Parathyroid adenoma (tissue), 2 donors: ENCODE measurements around the gene UGT1A8.

ENCODE experiments used
- H2AFZ ChIP-seq: fragments of 300-600 bp; sonication (generic); one replicate; pipeline ENCODE4 v1.7.0; 2017; ENCODE audit warnings: antibody characterized with exemption, mild to moderate bottlenecking
- H3K27ac ChIP-seq: fragments of 300-600 bp; sonication (generic); one replicate; pipeline ENCODE4 v1.7.0; 2017
- H3K27me3 ChIP-seq: fragments of 300-600 bp; sonication (generic); one replicate; pipeline ENCODE4 v1.7.0; 2017; ENCODE audit warnings: low read length; ENCODE audit not compliant: control insufficient read depth, insufficient read depth
- H3K36me3 ChIP-seq: fragments of 300-600 bp; sonication (generic); one replicate; pipeline ENCODE4 v1.7.0; 2017; ENCODE audit warnings: low read length; ENCODE audit not compliant: control insufficient read depth, insufficient read depth
- H3K4me1 ChIP-seq: fragments of 300-600 bp; sonication (generic); one replicate; pipeline ENCODE4 v1.7.0; 2017; ENCODE audit warnings: control low read depth
- H3K4me2 ChIP-seq: fragments of 300-600 bp; sonication (generic); one replicate; pipeline ENCODE4 v1.7.0; 2017; ENCODE audit warnings: low read length
- H3K4me3 ChIP-seq: fragments of 300-600 bp; sonication (generic); one replicate; pipeline ENCODE4 v1.7.0; 2017; ENCODE audit warnings: low read depth, low read length
- H3K79me2 ChIP-seq: fragments of 300-600 bp; sonication (generic); one replicate; pipeline ENCODE4 v1.7.0; 2017; ENCODE audit warnings: control low read depth
- H3K9ac ChIP-seq: fragments of 300-600 bp; sonication (generic); one replicate; pipeline ENCODE4 v1.7.0; 2017; ENCODE audit warnings: mild to moderate bottlenecking
- H3K9me3 ChIP-seq: fragments of 300-600 bp; sonication (generic); one replicate; pipeline ENCODE4 v1.7.0; 2017; ENCODE audit warnings: low read length; ENCODE audit not compliant: control insufficient read depth
- TF ChIP-seq, protein P1 (sequence below): fragments of 300-600 bp; sonication (generic); IDR thresholded peaks from one replicate; pipeline ENCODE4 v1.7.0; 2017; ENCODE audit warnings: antibody characterized with exemption, mild to moderate bottlenecking
- donor health status: primary hyperparathyroidism.

Gene UGT1A8

DNA sequence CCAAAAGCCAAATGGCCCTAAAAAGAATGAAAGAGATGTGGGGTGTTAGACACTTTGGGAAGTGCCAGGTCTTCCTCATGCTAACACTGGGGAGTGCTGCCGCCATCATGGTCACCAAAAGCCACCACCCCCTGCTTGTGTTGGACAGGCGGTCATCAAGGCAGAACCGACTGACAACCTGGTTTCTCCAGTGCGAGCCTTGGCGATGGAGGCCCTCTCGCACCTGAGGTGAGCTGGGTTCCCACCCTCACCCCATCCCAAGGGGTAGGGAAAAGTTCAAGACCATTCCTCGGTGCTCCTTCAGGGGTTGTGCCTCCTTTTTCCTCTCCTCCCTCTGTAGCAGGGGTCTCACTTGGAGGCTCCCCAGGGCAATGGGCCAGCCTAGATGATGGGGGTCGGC lies 194.3 kb downstream of the UGT1A8 start:
- TF ChIP-seq, protein P1, sequence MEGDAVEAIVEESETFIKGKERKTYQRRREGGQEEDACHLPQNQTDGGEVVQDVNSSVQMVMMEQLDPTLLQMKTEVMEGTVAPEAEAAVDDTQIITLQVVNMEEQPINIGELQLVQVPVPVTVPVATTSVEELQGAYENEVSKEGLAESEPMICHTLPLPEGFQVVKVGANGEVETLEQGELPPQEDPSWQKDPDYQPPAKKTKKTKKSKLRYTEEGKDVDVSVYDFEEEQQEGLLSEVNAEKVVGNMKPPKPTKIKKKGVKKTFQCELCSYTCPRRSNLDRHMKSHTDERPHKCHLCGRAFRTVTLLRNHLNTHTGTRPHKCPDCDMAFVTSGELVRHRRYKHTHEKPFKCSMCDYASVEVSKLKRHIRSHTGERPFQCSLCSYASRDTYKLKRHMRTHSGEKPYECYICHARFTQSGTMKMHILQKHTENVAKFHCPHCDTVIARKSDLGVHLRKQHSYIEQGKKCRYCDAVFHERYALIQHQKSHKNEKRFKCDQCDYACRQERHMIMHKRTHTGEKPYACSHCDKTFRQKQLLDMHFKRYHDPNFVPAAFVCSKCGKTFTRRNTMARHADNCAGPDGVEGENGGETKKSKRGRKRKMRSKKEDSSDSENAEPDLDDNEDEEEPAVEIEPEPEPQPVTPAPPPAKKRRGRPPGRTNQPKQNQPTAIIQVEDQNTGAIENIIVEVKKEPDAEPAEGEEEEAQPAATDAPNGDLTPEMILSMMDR, result no peak
- Histone ChIP-seq H3K36me3 (no peaks in the 10 kb centered on the region), H3K79me2 (no peaks in the 10 kb centered on the region), H3K4me3 (no peak overlapping the region), H3K4me2 (no peak overlapping the region), H2AFZ (no peak overlapping the region), H3K4me1 (no peaks in the 10 kb centered on the region), H3K9ac (no peak overlapping the region), H3K27ac (no peak overlapping the region), H3K9me3 (no peaks in the 10 kb centered on the region), H3K27me3 (no peaks in the 10 kb centered on the region)

DNA sequence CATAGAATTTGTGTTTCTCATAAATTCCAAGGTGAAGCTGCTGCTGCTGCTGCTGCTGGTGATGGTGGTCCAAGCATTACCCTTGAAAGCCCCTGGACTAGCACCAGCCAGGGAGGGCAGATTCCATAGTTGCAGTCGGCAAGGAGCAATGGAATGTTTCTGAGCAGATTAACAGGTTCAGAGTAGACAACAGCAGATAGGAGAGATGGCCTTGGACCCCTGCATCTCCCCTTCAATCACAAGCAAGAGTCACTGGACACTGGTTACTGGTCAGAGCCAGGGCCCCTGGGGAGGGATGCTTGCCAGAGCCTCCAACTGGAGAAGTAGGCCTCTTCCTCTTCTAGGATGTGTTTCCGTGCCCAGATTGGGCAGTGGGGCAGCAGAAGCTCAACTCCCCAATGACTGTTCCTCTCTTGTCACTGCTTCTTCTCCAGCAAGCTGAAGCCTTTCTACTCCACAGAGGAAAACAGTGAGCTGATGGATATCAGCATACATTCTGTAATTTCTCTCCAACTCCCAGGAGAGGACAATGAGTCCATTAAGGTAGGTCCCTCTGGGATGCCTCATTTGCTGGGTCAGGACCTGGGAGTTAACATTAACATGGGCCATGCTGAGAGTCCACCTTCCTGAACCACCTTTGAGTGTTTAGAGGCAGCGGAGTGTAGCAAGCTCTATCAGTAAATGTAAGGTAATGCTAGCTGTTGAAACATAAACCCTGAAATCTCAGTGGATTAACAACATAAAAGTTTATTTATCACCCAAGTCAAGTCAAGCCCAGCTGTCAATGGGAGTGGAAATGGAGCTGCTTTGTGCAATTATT lies 196.0 kb downstream of the UGT1A8 start:
- H3K36me3 ChIP-seq, result no peaks in the 10 kb centered on the region
- no peaks in the 10 kb centered on the region for H3K4me1 ChIP-seq
- no peaks in the 10 kb centered on the region for H3K9me3 ChIP-seq
- no peak overlapping the region for H2AFZ ChIP-seq
- H3K27me3 ChIP-seq, result no peaks in the 10 kb centered on the region
- H3K9ac ChIP-seq, result no peak overlapping the region
- H3K79me2 ChIP-seq, result no peaks in the 10 kb centered on the region
- no peak overlapping the region for H3K4me2 ChIP-seq
- TF ChIP-seq, protein P1, result no peak
- no peak overlapping the region for H3K4me3 ChIP-seq
- no peak overlapping the region for H3K27ac ChIP-seq

DNA sequence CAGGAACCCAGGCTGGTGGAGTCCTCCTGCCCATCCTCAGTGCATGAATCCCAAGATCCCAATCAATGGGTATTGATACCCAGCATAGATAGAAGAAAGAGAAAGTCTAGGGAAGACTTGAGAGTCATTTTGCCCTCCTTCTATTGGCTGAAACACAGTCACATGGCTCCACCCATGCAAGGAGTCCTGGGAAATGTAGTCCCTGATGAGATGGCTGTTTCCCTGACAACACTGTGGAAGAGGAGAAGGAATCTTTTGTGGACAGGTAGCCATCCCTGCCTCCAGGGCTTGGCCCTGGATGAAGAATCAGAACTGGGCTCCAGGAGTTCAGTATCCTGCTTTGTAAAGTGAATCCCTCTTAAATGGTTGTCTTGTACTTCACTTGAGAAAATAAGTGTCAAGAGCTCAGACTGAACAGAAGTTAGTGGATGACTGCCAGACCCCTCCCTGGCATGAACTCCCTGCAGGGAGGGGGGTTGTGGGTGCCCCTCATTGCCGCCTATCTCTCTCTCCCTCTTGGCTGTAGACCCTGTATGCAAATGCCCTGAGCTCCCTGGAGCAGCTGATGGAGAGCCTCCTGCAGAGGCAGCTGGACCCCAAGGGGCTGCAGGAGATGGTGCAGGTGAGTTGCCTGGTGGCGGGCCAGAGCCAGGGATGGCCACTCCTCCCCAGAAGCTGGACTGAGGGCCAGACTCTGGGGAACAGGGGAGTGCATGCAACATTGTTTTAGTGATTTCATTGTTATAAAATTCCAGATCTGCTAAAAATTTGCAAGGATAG lies 196.8 kb downstream of the UGT1A8 start:
- H3K27me3 ChIP-seq, result no peaks in the 10 kb centered on the region
- H3K9me3 ChIP-seq, result no peaks in the 10 kb centered on the region
- TF ChIP-seq, protein P1, result no peak
- no peak overlapping the region for H3K9ac ChIP-seq
- no peaks in the 10 kb centered on the region for H3K79me2 ChIP-seq
- H3K4me3 ChIP-seq, result no peak overlapping the region
- no peaks in the 10 kb centered on the region for H3K36me3 ChIP-seq
- no peak overlapping the region for H3K4me2 ChIP-seq
- H3K4me1 ChIP-seq, result no peaks in the 10 kb centered on the region
- H3K27ac ChIP-seq, result no peak overlapping the region
- no peak overlapping the region for H2AFZ ChIP-seq

DNA sequence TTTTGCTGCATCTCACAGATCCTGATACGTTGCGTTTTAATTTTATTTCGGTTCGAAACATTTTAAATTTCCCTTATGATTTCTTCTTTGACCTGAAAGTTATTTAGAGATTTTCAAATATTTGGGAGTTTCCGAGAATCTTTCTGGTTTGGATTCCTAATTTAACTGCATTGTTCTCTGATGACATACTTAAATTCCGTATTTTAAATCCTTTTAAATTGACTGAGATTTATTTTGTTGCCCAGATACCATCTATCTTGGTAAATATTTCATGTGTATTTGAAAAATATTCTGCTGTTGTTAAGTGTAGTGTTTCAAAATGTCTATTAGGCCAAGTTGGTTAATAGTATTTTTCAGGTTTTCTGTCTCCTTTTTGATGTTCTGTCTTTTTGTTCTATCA lies 198.4 kb downstream of the UGT1A8 start:
- H3K9ac ChIP-seq, result no peak overlapping the region
- H3K79me2 ChIP-seq, result no peaks in the 10 kb centered on the region
- no peaks in the 10 kb centered on the region for H3K27me3 ChIP-seq
- no peak overlapping the region for H2AFZ ChIP-seq
- TF ChIP-seq, protein P1, result no peak
- no peaks in the 10 kb centered on the region for H3K36me3 ChIP-seq
- no peak overlapping the region for H3K27ac ChIP-seq
- no peaks in the 10 kb centered on the region for H3K4me1 ChIP-seq
- no peak overlapping the region for H3K4me2 ChIP-seq
- H3K4me3 ChIP-seq, result no peak overlapping the region
- no peaks in the 10 kb centered on the region for H3K9me3 ChIP-seq
